ENCODE results near the gene PRKAR2A.
"Not testable (repeated sequence)": the region's sequence is repeated elsewhere in the genome, so short reads cannot be mapped to it uniquely, and the experiment has no call there.

The PRKAR2A gene

GRCh38 chr3:48789665-48790064, 58.0 kb downstream of the PRKAR2A start:
- H3K4me3 ChIP-seq (ENCODE audit: low read depth, low read length): no peak overlapping the region
- no peak for TF ChIP-seq CTCF (IDR thresholded peaks at IDR 0.05; ENCODE audit: borderline replicate concordance, insufficient read depth, low read depth, low read length)

DNA sequence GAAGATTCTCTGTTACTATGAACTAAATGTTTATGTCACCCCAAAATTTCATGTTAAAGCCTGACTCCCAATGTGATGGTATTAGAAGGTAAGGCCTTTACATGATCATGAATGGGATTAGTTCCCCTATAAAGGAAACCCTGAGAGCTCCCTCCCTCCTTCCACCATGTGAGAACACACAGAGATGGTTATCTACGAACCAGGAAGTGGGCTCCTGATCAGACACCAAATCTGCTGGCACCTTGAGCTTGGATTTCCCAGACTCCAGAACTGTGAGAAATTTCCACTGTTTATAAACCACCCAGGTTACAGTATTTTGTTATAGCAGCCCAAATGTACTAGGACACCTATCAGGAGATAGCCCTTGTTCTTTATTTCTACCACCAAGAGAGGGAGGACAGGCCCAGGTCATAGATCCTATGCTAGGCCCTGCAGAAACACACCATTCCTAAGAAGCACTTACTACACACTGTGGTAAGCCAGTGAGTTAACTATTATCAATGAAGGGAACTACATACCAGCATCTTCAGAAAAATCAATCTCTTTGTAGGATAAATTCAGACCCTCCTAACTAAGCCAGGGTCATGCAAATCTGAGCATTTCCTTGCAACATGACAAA, 59.0 kb downstream of the PRKAR2A start:
- H3K4me3 ChIP-seq (ENCODE audit: low read depth, low read length): no peak overlapping the region
- TF ChIP-seq CTCF (IDR thresholded peaks at IDR 0.05; ENCODE audit: borderline replicate concordance, insufficient read depth, low read depth, low read length): no peak

GRCh38 chr3:48784426-48785120, 63.1 kb downstream of the PRKAR2A start:
- no peak for TF ChIP-seq CTCF (IDR thresholded peaks at IDR 0.05; ENCODE audit: borderline replicate concordance, insufficient read depth, low read depth, low read length)
- H3K4me3 ChIP-seq (ENCODE audit: low read depth, low read length): no peak overlapping the region

DNA sequence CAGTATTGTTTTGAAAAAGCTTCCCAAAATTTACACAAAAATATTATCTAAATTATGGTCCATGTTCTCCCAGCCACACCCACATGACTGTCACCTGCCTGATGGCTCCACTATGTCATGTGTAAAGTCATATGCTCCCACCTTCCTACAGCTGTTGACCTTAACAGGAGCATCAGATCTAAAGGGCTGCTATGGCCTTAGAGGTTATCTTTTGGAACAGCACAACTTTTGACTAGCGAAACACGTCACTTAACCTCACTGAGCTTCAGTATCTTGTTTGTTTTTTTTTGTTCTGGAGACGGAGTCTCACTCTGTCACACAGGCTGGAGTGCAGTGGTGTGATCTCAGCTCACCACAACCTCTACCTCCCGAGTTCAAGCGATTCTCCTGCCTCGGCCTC, 64.4 kb downstream of the PRKAR2A start:
- TF ChIP-seq CTCF (IDR thresholded peaks at IDR 0.05; ENCODE audit: borderline replicate concordance, insufficient read depth, low read depth, low read length): no peak
- no peak overlapping the region for H3K4me3 ChIP-seq (ENCODE audit: low read depth, low read length)

GRCh38 chr3:48782046-48782445, 65.6 kb downstream of the PRKAR2A start:
- no peak overlapping the region for H3K4me3 ChIP-seq (ENCODE audit: low read depth, low read length)
- TF ChIP-seq CTCF (IDR thresholded peaks at IDR 0.05; ENCODE audit: borderline replicate concordance, insufficient read depth, low read depth, low read length): no peak

GRCh38 chr3:48778565-48778964, 69.1 kb downstream of the PRKAR2A start:
- not testable (repeated sequence) for H3K4me3 ChIP-seq (ENCODE audit: low read depth, low read length)

GRCh38 chr3:48776854-48777253, 70.8 kb downstream of the PRKAR2A start:
- TF ChIP-seq CTCF (IDR thresholded peaks at IDR 0.05; ENCODE audit: borderline replicate concordance, insufficient read depth, low read depth, low read length): no peak
- H3K4me3 ChIP-seq (ENCODE audit: low read depth, low read length): no peak overlapping the region

Measured in GM12875 (cell line).